GM12892 (cell line): ENCODE measurements around the gene INTS2.

Source experiments
- POLR2A ChIP-seq: IDR thresholded peaks from 2 replicates; pipeline ENCODE4 v1.6.1; 2011; ENCODE audit warnings: low read depth, low read length, control low read depth
- TAF1 ChIP-seq: IDR thresholded peaks from 2 replicates; pipeline ENCODE4 v1.6.1; 2011; ENCODE audit warnings: low read depth, mild to moderate bottlenecking, control low read depth, low read length, borderline replicate concordance

GRCh38 chr17:61831099-61831498 is 96.7 kb downstream of the INTS2 start:
- TF ChIP-seq POLR2A (no peak), TAF1 (no peak)
